Stimulated activated CD4-positive, alpha-beta T cell treated with anti-CD3 and anti-CD28 coated beads, Interleukin-4, amount 100 ng/mL, for 48 hours (primary cell): Measurements from ENCODE around the gene ITPRIPL2.

Experiments
- DNase-seq, 2 donors: peaks; one replicate each; pipeline ENCODE4 v3.0.0-alpha.2; 2020; ENCODE audit warnings: low read depth in 2 of 2

Gene ITPRIPL2

GRCh38 chr16:19119564-19119963 is 5.8 kb downstream of the ITPRIPL2 start:
- no peak for DNase-seq

- DNase-seq: no peak
Observed at GRCh38 chr16:19123535-19124178, 9.9 kb downstream of the ITPRIPL2 start.

- no peak for DNase-seq
Observed at GRCh38 chr16:19126300-19126699, 12.5 kb downstream of the ITPRIPL2 start.

GRCh38 chr16:19127205-19127604 is 13.4 kb downstream of the ITPRIPL2 start:
- DNase-seq: no peak

GRCh38 chr16:19127674-19128131 is 13.9 kb downstream of the ITPRIPL2 start:
- no peak for DNase-seq

- DNase-seq: no peak
Observed at GRCh38 chr16:19128454-19129200, 14.9 kb downstream of the ITPRIPL2 start.

- DNase-seq: no peak
Observed at GRCh38 chr16:19130385-19130784, 16.6 kb downstream of the ITPRIPL2 start.

- DNase-seq: no peak
Observed at GRCh38 chr16:19130852-19131824, 17.4 kb downstream of the ITPRIPL2 start.

- no peak for DNase-seq
Observed at GRCh38 chr16:19131825-19132218, 18.1 kb downstream of the ITPRIPL2 start.

- no peak for DNase-seq
Observed at GRCh38 chr16:19132255-19132654, 18.5 kb downstream of the ITPRIPL2 start.

- DNase-seq: no peak
Observed at GRCh38 chr16:19132898-19133297, 19.1 kb downstream of the ITPRIPL2 start.

GRCh38 chr16:19133600-19133999 is 19.8 kb downstream of the ITPRIPL2 start:
- DNase-seq: no peak

GRCh38 chr16:19135201-19135842 is 21.6 kb downstream of the ITPRIPL2 start:
- DNase-seq: no peak

- DNase-seq: no peak
Observed at GRCh38 chr16:19135896-19136438, 22.2 kb downstream of the ITPRIPL2 start.

- DNase-seq: no peak
Observed at GRCh38 chr16:19136549-19137196, 22.9 kb downstream of the ITPRIPL2 start.

- no peak for DNase-seq
Observed at GRCh38 chr16:19137201-19138128, 23.7 kb downstream of the ITPRIPL2 start.

- DNase-seq: no peak
Observed at GRCh38 chr16:19138601-19139000, 24.8 kb downstream of the ITPRIPL2 start.

- DNase-seq: no peak
Observed at GRCh38 chr16:19139436-19140091, 25.8 kb downstream of the ITPRIPL2 start.

- no peak for DNase-seq
Observed at GRCh38 chr16:19140396-19140795, 26.6 kb downstream of the ITPRIPL2 start.
